Keratinocyte (primary cell): Measurements from ENCODE around the gene ZMIZ1. TPM values are rescaled to one million over a fixed set of nuclear protein-coding genes. Genes with fewer than 3 reads are reported as not detected.

Source experiments
- DNase-seq: peaks from one replicate; pipeline ENCODE4 v3.0.0-alpha.2; 2011; ENCODE audit warnings: low read depth, missing footprints, low spot score
- FAIRE-seq: peaks from 2 replicates; lab custom pipeline; 2011; peaks lifted over from hg19 to GRCh38; lab: Jason Lieb, UNC
- H2AFZ ChIP-seq: 2 replicates; pipeline ENCODE4 v1.6.0; 2012; ENCODE audit warnings: low read length, control low read depth, inconsistent platforms; ENCODE audit not compliant: control insufficient read depth
- H3K27ac ChIP-seq: 2 replicates; pipeline ENCODE4 v1.5.1; 2011; ENCODE audit warnings: low read length; ENCODE audit not compliant: control insufficient read depth, insufficient read depth
- H3K27me3 ChIP-seq: 3 replicates; pipeline ENCODE4 v1.6.0; 2011; ENCODE audit warnings: low read length; ENCODE audit not compliant: control insufficient read depth, insufficient read depth; ENCODE audit errors: extremely low read depth
- H3K36me3 ChIP-seq, 2 experiments: 2 replicates in 1 of 2; 3 replicates in 1 of 2; pipeline ENCODE4 v1.5.1; 2011; ENCODE audit warnings: low read length in 2 of 2, mild to moderate bottlenecking in 1 of 2; ENCODE audit not compliant: control insufficient read depth in 2 of 2, insufficient read depth in 2 of 2; ENCODE audit errors: extremely low read depth in 1 of 2
- H3K4me1 ChIP-seq: 3 replicates; pipeline ENCODE4 v1.5.1; 2011; ENCODE audit warnings: low read length; ENCODE audit not compliant: control insufficient read depth, insufficient read depth; ENCODE audit errors: extremely low read depth
- H3K4me2 ChIP-seq: 3 replicates; pipeline ENCODE4 v1.6.0; 2011; ENCODE audit warnings: low read depth, low read length; ENCODE audit not compliant: control insufficient read depth, insufficient read depth; ENCODE audit errors: extremely low read depth
- H3K4me3 ChIP-seq, 3 experiments: fragments of 200-600 bp in 1 of 3; sonication (generic) in 1 of 3; 2 replicates in 2 of 3; 3 replicates in 1 of 3; pipeline ENCODE4 v1.5.1; 2011 to 2016; ENCODE audit warnings: low read length in 3 of 3, mild to moderate bottlenecking in 3 of 3, control low read depth in 2 of 3, inconsistent platforms in 1 of 3, low read depth in 1 of 3, mixed read lengths in 1 of 3, mixed run types in 1 of 3, moderate library complexity in 1 of 3; ENCODE audit not compliant: control insufficient read depth in 2 of 3, insufficient read depth in 2 of 3; ENCODE audit errors: extremely low read depth in 1 of 3
- H3K79me2 ChIP-seq: 2 replicates; pipeline ENCODE4 v1.6.0; 2012; ENCODE audit warnings: low read length; ENCODE audit not compliant: control insufficient read depth, insufficient read depth
- H3K9ac ChIP-seq: 3 replicates; pipeline ENCODE4 v1.6.0; 2011; ENCODE audit warnings: low read length; ENCODE audit not compliant: control insufficient read depth, insufficient read depth; ENCODE audit errors: extremely low read depth
- H3K9me1 ChIP-seq: 3 replicates; pipeline ENCODE4 v1.6.0; 2011; ENCODE audit warnings: low read length; ENCODE audit not compliant: control insufficient read depth, insufficient read depth; ENCODE audit errors: extremely low read depth
- H3K9me3 ChIP-seq: 2 replicates; pipeline ENCODE4 v1.5.1; 2012; ENCODE audit warnings: low read depth, low read length; ENCODE audit not compliant: control insufficient read depth
- H4K20me1 ChIP-seq: 3 replicates; pipeline ENCODE4 v1.6.0; 2011; ENCODE audit warnings: low read length; ENCODE audit not compliant: control insufficient read depth, insufficient read depth; ENCODE audit errors: extremely low read depth
- CTCF ChIP-seq, 3 experiments: IDR thresholded peaks in 1 of 3; conservative IDR thresholded peaks in 1 of 3; optimal IDR thresholded peaks in 1 of 3; 2 replicates in 2 of 3; 3 replicates in 1 of 3; pipeline versions ENCODE3 to v1.5.1; 2011; ENCODE audit warnings: low read length in 3 of 3, mild to moderate bottlenecking in 3 of 3, moderate library complexity in 2 of 3, control low read depth in 1 of 3, inconsistent platforms in 1 of 3; ENCODE audit not compliant: insufficient read depth in 2 of 3; ENCODE audit errors: extremely low read depth in 1 of 3
- EZH2 ChIP-seq: IDR thresholded peaks from one replicate; pipeline ENCODE4 v1.6.1; 2012; ENCODE audit warnings: inconsistent platforms, mild to moderate bottlenecking, low read length, moderate library complexity
- dilution Hi-C: fragments of 300-500 bp; cut with MboI; formaldehyde crosslinking; loops from one replicate; pipeline ENCODE4 v1.7.0; 2020; ENCODE audit warnings: low sequenced_read_pairs; ENCODE audit not compliant: extremely low pct_ligation_motif_present
- polyA plus RNA-seq, 5 experiments: library from polyadenylated mRNA; depleted of rRNA in 3 of 5; stranded (reverse) in 3 of 5; stranded (forward) in 1 of 5; unstranded in 1 of 5; fragments of >200 nt; gene quantifications; 1 replicate in 1 of 5; 2 replicates in 3 of 5; 3 replicates in 1 of 5; pipeline versions ENCODE4 v1.2.1 to v1.2.3, GENCODE V29; 2011 to 2012; ENCODE audit warnings: missing spikeins in 2 of 5, low read depth in 1 of 5, low replicate concordance in 1 of 5

The ZMIZ1 gene
- polyA plus RNA-seq, 1 donor (not counting 4 experiments of a cell fraction or from before 2014, with no cell fraction given), result 1.8 TPM

DNA sequence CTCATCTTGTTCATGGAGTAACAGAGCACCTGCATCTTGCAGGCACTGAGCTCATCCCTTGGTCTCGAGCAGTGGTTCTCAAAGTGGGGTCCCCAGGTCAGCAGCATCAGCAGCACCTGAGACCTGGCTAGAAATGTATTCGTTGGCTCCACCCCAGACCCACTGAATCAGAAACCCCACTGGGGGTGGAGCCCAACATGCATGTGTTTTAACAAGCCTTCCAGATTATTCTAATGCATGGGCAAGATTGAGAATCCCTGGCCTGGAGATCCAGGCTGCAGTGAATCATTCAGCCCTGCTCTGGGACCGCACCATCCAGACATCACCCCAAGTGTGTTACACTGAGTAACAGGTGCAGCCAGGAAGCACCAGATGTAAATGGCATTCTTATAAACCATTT, 193.4 kb downstream of the ZMIZ1 start:
- no peak overlapping the region for H3K9ac ChIP-seq
- H3K27me3 ChIP-seq, result no peaks in the 10 kb centered on the region
- FAIRE-seq (no peak), DNase-seq (no peak)
- H3K4me1 ChIP-seq, result peaks cover 33% of the 10 kb centered on the region
- no peaks in the 10 kb centered on the region for H4K20me1 ChIP-seq
- H3K4me3 ChIP-seq, result no peak overlapping the region
- TF ChIP-seq CTCF (optimal IDR thresholded peaks at IDR 0.05 in 1 of 3, IDR thresholded peaks at IDR 0.05 in 1 of 3, conservative IDR thresholded peaks at IDR 0.05 in 1 of 3; ENCODE audit: extremely low read depth in 1 of 3, insufficient read depth in 2 of 3, low read length in 3 of 3) (no peak), EZH2 (no peak)
- H3K36me3 ChIP-seq, result no peaks in the 10 kb centered on the region
- H3K4me2 ChIP-seq, result no peak overlapping the region
- dilution Hi-C loops, result no loop called here
- H3K79me2 ChIP-seq, result no peaks in the 10 kb centered on the region
- no peak overlapping the region for H2AFZ ChIP-seq
- H3K9me3 ChIP-seq, result no peaks in the 10 kb centered on the region
- H3K9me1 ChIP-seq, result peaks cover 2% of the 10 kb centered on the region
- H3K27ac ChIP-seq, result no peak overlapping the region

GRCh38 chr10:79262959-79263746, 194.4 kb downstream of the ZMIZ1 start:
- H3K27ac ChIP-seq, result no peak overlapping the region
- peaks cover 2% of the 10 kb centered on the region for H3K9me1 ChIP-seq
- H3K4me3 ChIP-seq, result no peak overlapping the region
- H3K36me3 ChIP-seq, result no peaks in the 10 kb centered on the region
- no peak overlapping the region for H3K4me2 ChIP-seq
- H3K9me3 ChIP-seq, result no peaks in the 10 kb centered on the region
- DNase-seq (no peak), FAIRE-seq (no peak)
- H3K9ac ChIP-seq, result no peak overlapping the region
- no peaks in the 10 kb centered on the region for H3K27me3 ChIP-seq
- H3K79me2 ChIP-seq, result no peaks in the 10 kb centered on the region
- no peak overlapping the region for H2AFZ ChIP-seq
- TF ChIP-seq CTCF (optimal IDR thresholded peaks at IDR 0.05 in 1 of 3, IDR thresholded peaks at IDR 0.05 in 1 of 3, conservative IDR thresholded peaks at IDR 0.05 in 1 of 3; ENCODE audit: extremely low read depth in 1 of 3, insufficient read depth in 2 of 3, low read length in 3 of 3) (no peak), EZH2 (no peak)
- H4K20me1 ChIP-seq, result no peaks in the 10 kb centered on the region
- dilution Hi-C loops, result no loop called here
- H3K4me1 ChIP-seq, result peaks cover 35% of the 10 kb centered on the region
